ENCODE measurements around the gene GSAP.

GRCh38 chr7:77353911-77354310, 62.2 kb downstream of the GSAP start:
- TF ChIP-seq POLR2A (IDR thresholded peaks at IDR 0.05) (no peak), CTCF (IDR thresholded peaks at IDR 0.05) (no peak)

Data from breast epithelium (tissue), 3 donors.